Epidermal melanocyte (primary cell): ENCODE data around the gene NPFF.

Experiments used
- DNase-seq: peaks from one replicate; pipeline ENCODE4 v3.0.0; 2011; ENCODE audit warnings: low spot score; ENCODE audit not compliant: insufficient read length

NPFF gene

GRCh38 chr12:53476769-53477209, 30.5 kb downstream of the NPFF start:
- no peak for DNase-seq

- DNase-seq: no peak
Observed at GRCh38 chr12:53474819-53475218, 32.5 kb downstream of the NPFF start.

- DNase-seq: no peak
Observed at GRCh38 chr12:53474077-53474476, 33.2 kb downstream of the NPFF start.

- DNase-seq: no peak
Observed at GRCh38 chr12:53472056-53472582, 35.2 kb downstream of the NPFF start.

- DNase-seq: no peak
Observed at GRCh38 chr12:53468282-53468681, 39.0 kb downstream of the NPFF start.

GRCh38 chr12:53467880-53468279, 39.4 kb downstream of the NPFF start:
- no peak for DNase-seq

- DNase-seq: no peak
Observed at GRCh38 chr12:53467082-53467481, 40.2 kb downstream of the NPFF start.

- no peak for DNase-seq
Observed at GRCh38 chr12:53466640-53467039, 40.6 kb downstream of the NPFF start.

- DNase-seq: no peak
Observed at GRCh38 chr12:53465679-53466078, 41.6 kb downstream of the NPFF start.

GRCh38 chr12:53464685-53465418, 42.4 kb downstream of the NPFF start:
- no peak for DNase-seq

GRCh38 chr12:53463802-53464560, 43.3 kb downstream of the NPFF start:
- no peak for DNase-seq

- DNase-seq: no peak
Observed at GRCh38 chr12:53462935-53463334, 44.3 kb downstream of the NPFF start.

- no peak for DNase-seq
Observed at GRCh38 chr12:53461591-53461990, 45.7 kb downstream of the NPFF start.

GRCh38 chr12:53461059-53461458, 46.2 kb downstream of the NPFF start:
- DNase-seq: no peak

- DNase-seq: no peak
Observed at GRCh38 chr12:53459097-53459496, 48.2 kb downstream of the NPFF start.
